KMS-11 (cell line): ENCODE results near the gene ZNF202.

ENCODE experiments used
- H2AFZ ChIP-seq: fragments of 200-600 bp; sonication (generic); 2 replicates; pipeline ENCODE4 v1.6.1; 2016; ENCODE audit warnings: antibody characterized with exemption, mixed run types, low read depth
- H3K27ac ChIP-seq: fragments of 200-600 bp; sonication (generic); 2 replicates; pipeline ENCODE4 v1.6.1; 2016; ENCODE audit warnings: mild to moderate bottlenecking, mixed run types
- H3K27me3 ChIP-seq: fragments of 200-600 bp; sonication (generic); 2 replicates; pipeline ENCODE4 v1.6.1; 2017; ENCODE audit warnings: mild to moderate bottlenecking, low read depth, mixed run types, moderate library complexity; ENCODE audit not compliant: insufficient read depth
- H3K36me3 ChIP-seq: fragments of 200-600 bp; sonication (generic); 2 replicates; pipeline ENCODE4 v1.6.1; 2017; ENCODE audit warnings: mild to moderate bottlenecking, mixed run types; ENCODE audit not compliant: insufficient read depth
- H3K4me1 ChIP-seq: fragments of 200-600 bp; sonication (generic); 2 replicates; pipeline ENCODE4 v1.6.1; 2016; ENCODE audit warnings: mild to moderate bottlenecking, low read depth, mixed run types; ENCODE audit not compliant: poor library complexity, severe bottlenecking
- H3K4me2 ChIP-seq: fragments of 200-600 bp; sonication (generic); 2 replicates; pipeline ENCODE4 v1.7.0; 2016; ENCODE audit warnings: mild to moderate bottlenecking, mixed run types
- H3K4me3 ChIP-seq: fragments of 200-600 bp; sonication (generic); IDR thresholded peaks from 2 replicates; pipeline ENCODE4 v1.6.1; 2017; ENCODE audit warnings: low read depth, low read length, mixed read lengths; ENCODE audit not compliant: insufficient read depth
- H3K79me2 ChIP-seq: fragments of 200-600 bp; sonication (generic); 2 replicates; pipeline ENCODE4 v1.6.1; 2016; ENCODE audit warnings: low read depth, mixed run types; ENCODE audit not compliant: insufficient read depth
- H3K9ac ChIP-seq: fragments of 200-600 bp; sonication (generic); 2 replicates; pipeline ENCODE4 v1.6.1; 2016; ENCODE audit warnings: mild to moderate bottlenecking, mixed run types
- H4K20me1 ChIP-seq: fragments of 200-600 bp; sonication (generic); 2 replicates; pipeline ENCODE4 v1.6.1; 2016; ENCODE audit warnings: mild to moderate bottlenecking, mixed run types; ENCODE audit not compliant: insufficient read depth
- CTCF ChIP-seq: fragments of 200-600 bp; sonication (generic); conservative IDR thresholded peaks from 2 replicates; pipeline ENCODE4 v1.6.1; 2017; ENCODE audit warnings: low read depth, mild to moderate bottlenecking, antibody characterized with exemption, low read length, moderate library complexity, mixed read lengths

The ZNF202 gene

GRCh38 chr11:123695231-123695630 lies 46.2 kb downstream of the ZNF202 start:
- Histone ChIP-seq H3K27me3 (no peaks in the 10 kb centered on the region), H3K27ac (no peak overlapping the region), H3K4me2 (no peak overlapping the region), H3K36me3 (no peaks in the 10 kb centered on the region), H3K79me2 (no peaks in the 10 kb centered on the region), H2AFZ (no peak overlapping the region), H4K20me1 (no peaks in the 10 kb centered on the region), H3K4me1 (no peaks in the 10 kb centered on the region), H3K4me3 (no peak overlapping the region), H3K9ac (no peak overlapping the region)
- TF ChIP-seq CTCF, result no peak

GRCh38 chr11:123694551-123694950 lies 46.9 kb downstream of the ZNF202 start:
- no peak overlapping the region for H2AFZ ChIP-seq
- H3K9ac ChIP-seq, result no peak overlapping the region
- no peak overlapping the region for H3K4me3 ChIP-seq
- H3K4me1 ChIP-seq, result no peaks in the 10 kb centered on the region
- H4K20me1 ChIP-seq, result no peaks in the 10 kb centered on the region
- H3K27me3 ChIP-seq, result no peaks in the 10 kb centered on the region
- no peak overlapping the region for H3K4me2 ChIP-seq
- no peak for TF ChIP-seq CTCF
- H3K27ac ChIP-seq, result no peak overlapping the region
- no peaks in the 10 kb centered on the region for H3K36me3 ChIP-seq
- H3K79me2 ChIP-seq, result no peaks in the 10 kb centered on the region

GRCh38 chr11:123692961-123693360 lies 48.5 kb downstream of the ZNF202 start:
- no peak for TF ChIP-seq CTCF
- H2AFZ ChIP-seq, result no peak overlapping the region
- no peaks in the 10 kb centered on the region for H3K79me2 ChIP-seq
- no peak overlapping the region for H3K4me2 ChIP-seq
- H3K4me3 ChIP-seq, result no peak overlapping the region
- H3K27ac ChIP-seq, result no peak overlapping the region
- H4K20me1 ChIP-seq, result no peaks in the 10 kb centered on the region
- no peaks in the 10 kb centered on the region for H3K4me1 ChIP-seq
- H3K27me3 ChIP-seq, result no peaks in the 10 kb centered on the region
- no peaks in the 10 kb centered on the region for H3K36me3 ChIP-seq
- H3K9ac ChIP-seq, result no peak overlapping the region

DNA sequence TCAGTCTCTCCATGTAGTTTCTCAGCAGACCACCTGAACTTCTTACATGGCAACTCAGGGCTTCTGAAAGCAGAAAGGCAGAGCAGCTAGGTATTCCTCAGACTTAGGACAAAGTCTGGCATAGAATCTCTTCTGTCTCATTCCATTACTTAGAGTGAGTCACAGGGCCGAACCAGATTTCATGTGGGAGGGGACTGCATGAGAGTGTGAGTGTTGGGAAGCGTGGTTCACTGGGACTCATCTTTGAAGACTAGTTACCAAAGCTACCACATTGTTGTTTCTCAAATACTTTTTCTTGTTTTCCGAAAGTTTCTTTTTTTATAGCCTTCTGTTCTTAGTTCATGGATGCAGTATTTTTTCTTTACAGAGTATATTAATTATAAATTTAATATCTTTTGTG lies 51.0 kb downstream of the ZNF202 start:
- H3K27ac ChIP-seq, result no peak overlapping the region
- no peaks in the 10 kb centered on the region for H3K27me3 ChIP-seq
- no peaks in the 10 kb centered on the region for H3K4me1 ChIP-seq
- no peaks in the 10 kb centered on the region for H3K79me2 ChIP-seq
- no peak overlapping the region for H3K4me3 ChIP-seq
- no peaks in the 10 kb centered on the region for H3K36me3 ChIP-seq
- H3K4me2 ChIP-seq, result no peak overlapping the region
- TF ChIP-seq CTCF, result no peak
- H3K9ac ChIP-seq, result no peak overlapping the region
- H2AFZ ChIP-seq, result no peak overlapping the region
- no peaks in the 10 kb centered on the region for H4K20me1 ChIP-seq

- H3K27me3 ChIP-seq, result no peaks in the 10 kb centered on the region
Measured at GRCh38 chr11:123684601-123685000, 56.9 kb downstream of the ZNF202 start.

More at GRCh38 chr11:123684601-123685000, 56.9 kb downstream of the ZNF202 start:
- Histone ChIP-seq H3K9ac (no peak overlapping the region), H2AFZ (no peak overlapping the region), H3K4me3 (no peak overlapping the region), H3K79me2 (no peaks in the 10 kb centered on the region), H3K4me1 (no peaks in the 10 kb centered on the region), H4K20me1 (no peaks in the 10 kb centered on the region), H3K27ac (no peak overlapping the region), H3K36me3 (no peaks in the 10 kb centered on the region), H3K4me2 (no peak overlapping the region)
- no peak for TF ChIP-seq CTCF
